OCI-M1 (cell line): Measurements from ENCODE around the gene SLC6A2.
A peak's percentile ranks its signal among the peaks of the same experiment; 100 is the strongest.
"Not testable (repeated sequence)": the region's sequence is repeated elsewhere in the genome, so short reads cannot be mapped to it uniquely, and the experiment has no call there.

Experiments used
- DNase-seq: peaks from one replicate; lab custom pipeline; 2025; lab: John Stamatoyannopoulos, UW

Gene SLC6A2

GRCh38 chr16:55655897-55656681 is at the start of gene SLC6A2:
SLC6A2 (plus strand) TSS chr16:55655988; CDS start chr16:55656695, 707 bp downstream.
- no peak for DNase-seq

DNA sequence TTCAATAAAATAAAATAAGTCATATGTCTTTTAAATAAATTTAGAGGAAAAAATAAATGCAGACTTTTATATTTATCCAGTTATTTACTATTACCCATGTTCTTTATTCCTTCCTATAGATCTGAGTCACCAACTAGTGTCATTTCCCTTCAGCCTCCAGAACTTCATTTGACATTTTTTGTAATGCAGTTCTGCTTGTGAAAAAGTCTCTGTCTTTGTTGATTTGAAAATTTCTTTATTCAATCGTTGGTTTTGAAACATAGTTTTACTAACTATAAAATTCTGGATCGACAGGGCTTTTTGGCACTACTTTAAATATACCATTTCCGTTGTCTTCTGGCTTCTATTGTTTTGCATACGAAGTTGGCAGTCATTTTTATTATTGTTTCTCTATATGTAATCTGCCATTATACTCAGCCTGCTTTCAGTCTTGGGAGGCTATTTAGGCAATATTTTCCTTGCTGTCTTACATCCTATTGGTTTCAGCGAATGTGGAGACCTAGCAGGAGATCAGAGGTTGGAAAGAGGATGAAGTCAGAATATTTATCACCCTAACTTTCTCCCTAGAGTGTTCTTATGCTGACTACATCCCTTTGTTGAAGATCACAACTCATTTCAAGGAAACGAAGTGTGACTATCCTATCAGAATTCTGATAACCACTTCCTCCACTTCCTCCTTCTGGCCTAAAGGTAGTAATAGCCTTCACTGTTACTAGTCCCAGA is 42.0 kb upstream of the SLC6A2 start:
- DNase-seq: peak; percentile 17

GRCh38 chr16:55615071-55615470 is 40.7 kb upstream of the SLC6A2 start:
- no peak for DNase-seq

- DNase-seq: not testable (repeated sequence)
Observed at GRCh38 chr16:55615670-55616069, 40.1 kb upstream of the SLC6A2 start.

DNA sequence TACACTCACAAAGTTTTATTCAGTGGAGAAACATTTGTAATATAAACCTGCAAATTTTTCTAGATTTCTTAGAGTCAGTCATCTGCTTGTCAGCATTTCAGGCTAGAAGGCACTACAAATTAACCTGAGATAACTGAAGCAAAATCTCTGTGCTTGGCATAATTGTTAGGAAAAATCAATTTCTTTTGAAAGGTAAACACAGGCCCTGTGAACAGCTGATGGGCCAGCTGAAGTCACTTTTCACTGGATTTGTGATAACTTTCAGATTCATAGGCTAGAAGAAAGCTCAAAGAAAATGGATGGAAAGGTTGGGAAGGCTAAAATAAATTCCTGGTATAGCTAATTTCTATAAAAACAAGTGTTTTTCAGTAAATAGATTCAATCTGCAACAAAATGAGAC is 34.0 kb upstream of the SLC6A2 start:
- DNase-seq: no peak

DNA sequence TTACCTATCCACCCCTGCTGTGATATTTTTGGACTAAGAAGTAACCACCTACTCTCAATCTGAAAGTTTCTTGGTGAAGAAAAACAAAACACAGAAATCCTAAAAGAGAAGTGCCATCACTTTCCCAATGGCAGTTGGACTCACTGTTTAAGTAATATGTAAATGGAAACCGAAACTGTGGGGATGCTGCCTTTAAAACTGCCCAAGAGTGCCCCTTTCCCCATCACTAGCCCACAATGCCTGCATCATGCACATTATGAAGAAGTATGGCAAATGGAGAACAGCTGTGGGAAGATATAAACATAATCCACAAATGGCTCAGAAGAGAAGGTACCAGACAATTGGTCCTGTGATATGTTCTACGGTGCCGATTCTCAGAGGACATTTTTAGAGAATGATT is 33.5 kb upstream of the SLC6A2 start:
- DNase-seq: no peak

DNA sequence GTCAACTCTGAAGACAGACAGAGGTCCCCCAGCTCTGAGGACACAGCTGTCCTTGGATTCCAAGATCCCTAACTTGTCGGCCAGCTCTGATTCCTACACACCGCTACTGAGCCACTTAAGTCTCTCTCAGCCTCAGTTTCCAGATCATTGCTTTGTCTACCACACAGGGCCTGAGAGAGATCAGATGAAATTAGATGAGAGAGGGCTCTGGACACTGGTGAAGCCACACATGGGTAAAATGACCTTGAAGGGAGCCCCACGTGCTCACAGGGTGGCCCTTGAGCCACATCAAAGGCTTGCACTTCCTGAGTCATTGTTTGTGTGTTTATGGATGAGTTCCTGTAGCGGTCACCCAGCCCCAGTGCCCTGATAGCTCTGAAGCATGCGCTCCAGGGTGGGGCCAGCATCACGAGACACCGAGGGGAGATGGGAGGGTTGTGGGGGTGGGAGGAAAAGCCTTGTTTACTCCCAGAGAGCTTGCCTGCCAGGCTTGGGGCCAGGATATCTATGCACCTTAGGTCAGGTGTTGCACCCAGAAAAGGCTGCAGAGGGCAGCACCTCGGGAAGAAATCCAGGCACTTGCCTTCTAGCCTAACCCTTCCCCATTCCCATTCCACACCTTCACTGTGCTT is 32.7 kb upstream of the SLC6A2 start:
- DNase-seq: peak; percentile 66

GRCh38 chr16:55623640-55624039 is 32.1 kb upstream of the SLC6A2 start:
- DNase-seq: no peak

- DNase-seq: no peak
Observed at GRCh38 chr16:55624696-55625095, 31.1 kb upstream of the SLC6A2 start.

DNA sequence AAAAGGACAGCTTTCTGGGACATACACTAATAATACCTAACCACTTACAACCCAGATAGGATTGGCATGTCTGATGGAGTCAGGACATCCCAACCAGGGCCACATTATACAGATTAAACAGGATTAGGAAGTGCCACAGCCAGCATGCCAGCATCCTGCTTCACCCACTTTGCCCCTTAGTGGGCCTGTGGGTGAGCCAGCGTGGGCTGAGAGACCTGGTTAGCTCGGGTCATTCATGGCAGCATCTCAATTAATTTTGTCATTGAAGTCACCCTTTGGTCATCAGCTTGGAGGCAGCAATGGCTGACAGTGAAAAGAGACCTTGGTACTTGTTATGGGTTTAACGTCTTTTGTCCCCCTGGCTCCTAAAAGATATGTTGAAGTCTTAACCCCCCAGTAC is 29.9 kb upstream of the SLC6A2 start:
- DNase-seq: no peak

DNA sequence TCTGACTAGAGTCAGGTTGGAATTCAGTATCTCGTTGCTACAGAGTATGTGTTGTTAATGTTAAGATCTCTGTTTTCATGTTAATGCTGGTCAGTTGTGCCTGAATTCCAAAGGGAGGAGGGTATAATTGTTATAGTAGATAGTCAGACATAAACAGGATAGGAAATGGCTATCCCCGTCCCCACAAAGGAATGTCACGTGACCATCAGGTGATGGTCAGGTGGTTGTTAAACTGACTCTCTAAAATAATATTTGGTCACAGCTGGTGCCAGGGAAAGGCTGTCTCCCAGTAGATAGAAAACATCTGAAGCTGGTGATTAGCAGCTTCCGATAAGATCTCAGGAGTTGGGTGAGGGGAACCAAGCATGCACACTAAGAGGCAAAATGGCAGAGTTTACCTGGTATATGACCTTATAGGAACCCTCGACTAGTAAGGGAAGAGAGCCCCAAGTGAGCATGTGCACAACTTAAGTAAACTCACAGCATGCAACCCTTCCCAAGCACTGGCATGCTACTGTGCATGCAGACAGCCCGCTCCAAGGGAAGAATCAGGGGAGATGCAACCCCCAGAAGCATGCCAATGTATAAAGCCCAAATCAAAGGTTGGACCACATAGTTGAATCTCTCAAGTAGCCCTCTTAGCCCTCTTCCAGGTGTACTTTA is 27.4 kb upstream of the SLC6A2 start:
- DNase-seq: no peak

- DNase-seq: no peak
Observed at GRCh38 chr16:55630774-55631173, 25.0 kb upstream of the SLC6A2 start.

- DNase-seq: no peak
Observed at GRCh38 chr16:55632259-55632658, 23.5 kb upstream of the SLC6A2 start.

GRCh38 chr16:55634193-55634592 is 21.6 kb upstream of the SLC6A2 start:
- no peak for DNase-seq

GRCh38 chr16:55638256-55638655 is 17.5 kb upstream of the SLC6A2 start:
- DNase-seq: no peak

DNA sequence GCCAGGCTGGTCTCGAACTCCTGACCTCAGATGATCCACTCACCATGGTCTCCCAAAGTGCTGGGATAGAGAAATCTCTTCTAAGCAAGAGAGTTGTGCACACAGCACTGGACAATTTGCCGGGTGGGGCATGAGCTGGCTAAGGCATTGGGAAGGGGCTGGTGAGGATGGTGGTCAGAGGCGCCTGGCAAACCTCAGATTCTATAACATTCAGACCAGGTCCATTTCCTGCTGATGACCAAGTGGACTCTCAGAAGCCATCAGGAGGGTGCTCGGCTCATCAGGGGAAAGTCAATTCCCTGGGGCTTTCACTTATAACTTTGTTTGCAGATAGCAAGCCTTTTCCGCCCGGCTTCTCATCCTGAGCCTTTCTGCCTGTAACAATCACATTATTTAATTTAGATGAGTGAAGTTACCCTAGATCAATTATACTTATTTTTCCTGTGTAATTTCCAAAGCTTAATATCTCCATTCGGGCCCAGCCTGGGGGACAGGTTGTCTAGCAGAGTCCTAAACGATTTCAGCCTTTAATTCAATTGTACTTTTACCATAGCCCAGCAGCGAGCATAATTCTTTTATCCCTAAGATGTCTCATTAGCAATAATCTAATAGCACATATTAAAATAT is 15.0 kb upstream of the SLC6A2 start:
- no peak for DNase-seq

GRCh38 chr16:55641430-55642056 is 14.2 kb upstream of the SLC6A2 start:
- no peak for DNase-seq

DNA sequence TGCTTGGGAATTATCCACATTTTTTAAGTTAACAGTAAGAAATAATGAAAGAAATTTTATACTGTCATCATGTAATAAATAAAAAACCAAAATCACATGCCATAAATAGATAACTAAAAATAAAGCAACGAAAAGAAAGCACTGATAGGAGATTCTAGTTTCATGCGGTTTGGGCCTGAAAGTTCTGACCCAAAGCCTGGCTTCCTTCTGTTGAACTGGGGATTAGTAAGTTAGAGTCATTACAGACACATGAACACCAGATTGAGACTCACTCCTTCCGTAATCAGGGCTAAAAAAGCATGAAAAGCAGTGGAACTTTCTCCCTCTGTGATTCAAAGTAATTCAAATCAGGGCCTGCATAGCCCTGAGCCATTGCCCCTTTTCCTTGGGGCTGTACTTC is 13.2 kb upstream of the SLC6A2 start:
- DNase-seq: no peak

- DNase-seq: no peak
Observed at GRCh38 chr16:55643161-55643970, 12.4 kb upstream of the SLC6A2 start.

GRCh38 chr16:55645986-55646385 is 9.8 kb upstream of the SLC6A2 start:
- no peak for DNase-seq

- no peak for DNase-seq
Observed at GRCh38 chr16:55647343-55647742, 8.4 kb upstream of the SLC6A2 start.
